ENCODE data around the gene GJB3.

DNA sequence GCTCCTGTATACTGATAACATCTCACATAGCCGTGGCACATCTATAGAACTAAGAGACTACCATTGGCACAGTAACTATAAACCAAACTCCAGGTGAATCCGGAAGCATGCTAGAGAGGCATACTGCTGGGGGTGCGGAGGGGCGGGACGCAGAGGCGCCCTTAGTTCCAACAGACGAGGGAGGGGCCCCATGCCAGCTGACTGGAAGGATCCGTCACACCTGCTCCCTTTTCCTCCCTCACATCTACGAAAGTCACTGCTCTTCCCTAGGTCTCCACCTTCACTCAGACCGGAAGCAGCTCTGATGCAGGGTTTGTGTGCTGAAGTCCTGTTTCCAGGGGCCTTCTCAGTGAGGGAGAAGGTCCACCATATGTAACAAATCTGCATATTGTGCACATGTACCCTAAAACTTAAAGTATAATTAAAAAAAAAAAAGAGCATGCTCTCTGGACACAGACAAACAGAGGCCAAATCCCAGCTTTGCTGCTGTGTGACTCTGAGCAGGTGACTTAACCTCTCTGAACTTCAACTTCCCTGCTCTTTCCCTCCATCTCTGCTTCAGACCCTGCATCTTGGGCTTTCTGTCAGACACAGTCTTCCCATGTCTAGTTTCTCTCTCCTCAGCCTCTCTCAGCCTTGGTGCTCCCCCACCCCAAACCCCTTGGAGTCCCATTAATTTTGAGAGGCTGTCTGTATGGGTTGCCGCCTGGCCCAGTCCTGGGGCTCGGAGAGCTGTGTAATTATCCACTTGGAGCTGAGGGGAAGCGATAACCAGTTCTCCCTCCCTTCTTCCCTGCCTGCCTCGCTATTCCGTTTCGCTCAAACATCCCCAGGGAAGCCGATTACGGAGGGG, 34.0 kb upstream of the GJB3 start:
- TF ChIP-seq, protein P1, sequence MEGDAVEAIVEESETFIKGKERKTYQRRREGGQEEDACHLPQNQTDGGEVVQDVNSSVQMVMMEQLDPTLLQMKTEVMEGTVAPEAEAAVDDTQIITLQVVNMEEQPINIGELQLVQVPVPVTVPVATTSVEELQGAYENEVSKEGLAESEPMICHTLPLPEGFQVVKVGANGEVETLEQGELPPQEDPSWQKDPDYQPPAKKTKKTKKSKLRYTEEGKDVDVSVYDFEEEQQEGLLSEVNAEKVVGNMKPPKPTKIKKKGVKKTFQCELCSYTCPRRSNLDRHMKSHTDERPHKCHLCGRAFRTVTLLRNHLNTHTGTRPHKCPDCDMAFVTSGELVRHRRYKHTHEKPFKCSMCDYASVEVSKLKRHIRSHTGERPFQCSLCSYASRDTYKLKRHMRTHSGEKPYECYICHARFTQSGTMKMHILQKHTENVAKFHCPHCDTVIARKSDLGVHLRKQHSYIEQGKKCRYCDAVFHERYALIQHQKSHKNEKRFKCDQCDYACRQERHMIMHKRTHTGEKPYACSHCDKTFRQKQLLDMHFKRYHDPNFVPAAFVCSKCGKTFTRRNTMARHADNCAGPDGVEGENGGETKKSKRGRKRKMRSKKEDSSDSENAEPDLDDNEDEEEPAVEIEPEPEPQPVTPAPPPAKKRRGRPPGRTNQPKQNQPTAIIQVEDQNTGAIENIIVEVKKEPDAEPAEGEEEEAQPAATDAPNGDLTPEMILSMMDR (IDR thresholded peaks at IDR 0.05) = no peak
- no peak for TF ChIP-seq EP300 (IDR thresholded peaks at IDR 0.05)
- TF ChIP-seq POLR2A (IDR thresholded peaks at IDR 0.05) = no peak
- TF ChIP-seq POLR2AphosphoS5 (IDR thresholded peaks at IDR 0.05) = no peak

Measured in upper lobe of left lung (tissue), 4 donors.